Astrocyte (in vitro differentiated cells and primary cell): ENCODE measurements around the gene SF3B3. TPM values are rescaled to one million over a fixed set of nuclear protein-coding genes. Genes with fewer than 3 reads are reported as not detected.
A peak's percentile ranks its signal among the peaks of the same experiment; 100 is the strongest.

Experiments
- DNase-seq: peaks from one replicate; pipeline ENCODE4 v3.0.0-alpha.2; 2010; ENCODE audit warnings: low read depth
- FAIRE-seq: peaks from 2 replicates; lab custom pipeline; 2011; peaks lifted over from hg19 to GRCh38; lab: Jason Lieb, UNC
- H2AFZ ChIP-seq: 2 replicates; pipeline ENCODE4 v1.6.0; 2012; ENCODE audit warnings: low read depth, low read length, inconsistent platforms
- H3K27ac ChIP-seq: 2 replicates; pipeline ENCODE4 v1.5.1; 2011; ENCODE audit warnings: low read depth, low read length, inconsistent platforms
- H3K27me3 ChIP-seq: 2 replicates; pipeline ENCODE4 v1.6.0; 2011; ENCODE audit warnings: low read length, inconsistent platforms; ENCODE audit not compliant: insufficient read depth
- H3K36me3 ChIP-seq: 2 replicates; pipeline ENCODE4 v1.5.1; 2011; ENCODE audit warnings: low read length, inconsistent platforms; ENCODE audit not compliant: insufficient read depth
- H3K4me1 ChIP-seq: 2 replicates; pipeline ENCODE4 v1.5.1; 2011; ENCODE audit warnings: low read length, inconsistent platforms; ENCODE audit not compliant: insufficient read depth
- H3K4me2 ChIP-seq: 2 replicates; pipeline ENCODE4 v1.6.0; 2012; ENCODE audit warnings: low read length, inconsistent platforms
- H3K4me3 ChIP-seq: 2 replicates; pipeline ENCODE4 v1.5.1; 2011; ENCODE audit warnings: low read depth, mild to moderate bottlenecking, low read length, inconsistent platforms; ENCODE audit not compliant: insufficient read depth
- H3K79me2 ChIP-seq: 2 replicates; pipeline ENCODE4 v1.6.0; 2012; ENCODE audit warnings: mild to moderate bottlenecking, low read length, inconsistent platforms; ENCODE audit not compliant: insufficient read depth
- H3K9ac ChIP-seq: 2 replicates; pipeline ENCODE4 v1.6.0; 2012; ENCODE audit warnings: mild to moderate bottlenecking, low read length, inconsistent platforms
- H3K9me3 ChIP-seq: 2 replicates; pipeline ENCODE4 v1.5.1; 2012; ENCODE audit warnings: low read depth, mild to moderate bottlenecking, low read length, inconsistent platforms; ENCODE audit not compliant: insufficient read depth
- H4K20me1 ChIP-seq: 2 replicates; pipeline ENCODE4 v1.6.0; 2012; ENCODE audit warnings: low read length, inconsistent platforms; ENCODE audit not compliant: insufficient read depth
- H3K27ac Mint-ChIP-seq: one replicate; pipeline ENCODE4 v1.8.0; 2021; ENCODE audit warnings: mild to moderate bottlenecking, mixed read lengths; ENCODE audit not compliant: unreplicated experiment
- H3K27me3 Mint-ChIP-seq: one replicate; pipeline ENCODE4 v1.8.0; 2021; ENCODE audit warnings: low read depth, mixed read lengths; ENCODE audit not compliant: unreplicated experiment
- H3K36me3 Mint-ChIP-seq: one replicate; pipeline ENCODE4 v1.8.0; 2021; ENCODE audit warnings: low read depth, mixed read lengths; ENCODE audit not compliant: unreplicated experiment
- H3K4me1 Mint-ChIP-seq: one replicate; pipeline ENCODE4 v1.8.0; 2021; ENCODE audit warnings: low read depth, mixed read lengths; ENCODE audit not compliant: unreplicated experiment
- H3K4me3 Mint-ChIP-seq: one replicate; pipeline ENCODE4 v1.8.0; 2021; ENCODE audit warnings: mild to moderate bottlenecking, moderate library complexity, mixed read lengths; ENCODE audit not compliant: unreplicated experiment
- H3K9me3 Mint-ChIP-seq: one replicate; pipeline ENCODE4 v1.8.0; 2021; ENCODE audit warnings: mild to moderate bottlenecking, mixed read lengths; ENCODE audit not compliant: unreplicated experiment
- EZH2 ChIP-seq: IDR thresholded peaks from 2 replicates; pipeline ENCODE4 v1.6.1; 2012; ENCODE audit warnings: mild to moderate bottlenecking, low read length, inconsistent platforms; ENCODE audit not compliant: insufficient read depth
- total RNA-seq: library from RNA; stranded (reverse); gene quantifications from 2 replicates; pipeline ENCODE4 v1.2.1, GENCODE V29; 2021
- TF ChIP-seq, protein P1 (sequence below): IDR thresholded peaks from 2 replicates; pipeline ENCODE4 v1.5.1; 2011; ENCODE audit warnings: low read depth, mild to moderate bottlenecking, inconsistent platforms, low read length, moderate library complexity; ENCODE audit not compliant: insufficient read depth

SF3B3 gene
- total RNA-seq, 1 donor from 2014 or later, result 179 TPM

GRCh38 chr16:70475054-70475871, 48.4 kb upstream of the SF3B3 start:
- Histone ChIP-seq H2AFZ (no peak overlapping the region), H3K4me2 (no peak overlapping the region), H3K9me3 (no peaks in the 10 kb centered on the region), H3K36me3 (peaks cover 3% of the 10 kb centered on the region), H3K4me1 (peaks cover 10% of the 10 kb centered on the region), H3K79me2 (no peaks in the 10 kb centered on the region), H3K4me3 (no peak overlapping the region), H4K20me1 (no peaks in the 10 kb centered on the region), H3K27ac (no peak overlapping the region), H3K9ac (no peak overlapping the region), H3K27me3 (no peaks in the 10 kb centered on the region)
- Mint-ChIP-seq H3K4me3 (no peak overlapping the region), H3K27ac (no peak overlapping the region), H3K27me3 (no peaks in the 10 kb centered on the region), H3K4me1 (peaks cover 18% of the 10 kb centered on the region), H3K9me3 (no peaks in the 10 kb centered on the region), H3K36me3 (peaks cover 11% of the 10 kb centered on the region)
- DNase-seq (no peak), FAIRE-seq (no peak)
- TF ChIP-seq, protein P1, sequence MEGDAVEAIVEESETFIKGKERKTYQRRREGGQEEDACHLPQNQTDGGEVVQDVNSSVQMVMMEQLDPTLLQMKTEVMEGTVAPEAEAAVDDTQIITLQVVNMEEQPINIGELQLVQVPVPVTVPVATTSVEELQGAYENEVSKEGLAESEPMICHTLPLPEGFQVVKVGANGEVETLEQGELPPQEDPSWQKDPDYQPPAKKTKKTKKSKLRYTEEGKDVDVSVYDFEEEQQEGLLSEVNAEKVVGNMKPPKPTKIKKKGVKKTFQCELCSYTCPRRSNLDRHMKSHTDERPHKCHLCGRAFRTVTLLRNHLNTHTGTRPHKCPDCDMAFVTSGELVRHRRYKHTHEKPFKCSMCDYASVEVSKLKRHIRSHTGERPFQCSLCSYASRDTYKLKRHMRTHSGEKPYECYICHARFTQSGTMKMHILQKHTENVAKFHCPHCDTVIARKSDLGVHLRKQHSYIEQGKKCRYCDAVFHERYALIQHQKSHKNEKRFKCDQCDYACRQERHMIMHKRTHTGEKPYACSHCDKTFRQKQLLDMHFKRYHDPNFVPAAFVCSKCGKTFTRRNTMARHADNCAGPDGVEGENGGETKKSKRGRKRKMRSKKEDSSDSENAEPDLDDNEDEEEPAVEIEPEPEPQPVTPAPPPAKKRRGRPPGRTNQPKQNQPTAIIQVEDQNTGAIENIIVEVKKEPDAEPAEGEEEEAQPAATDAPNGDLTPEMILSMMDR, result no peak
- no peak for TF ChIP-seq EZH2

GRCh38 chr16:70476272-70477020, 47.2 kb upstream of the SF3B3 start:
- peak overlapping the region; percentile 86 for H3K27ac Mint-ChIP-seq
- H3K27me3 Mint-ChIP-seq, result no peaks in the 10 kb centered on the region
- Histone ChIP-seq H4K20me1 (no peaks in the 10 kb centered on the region), H3K27me3 (no peaks in the 10 kb centered on the region), H3K9ac (peak overlapping the region; percentile 47), H2AFZ (no peak overlapping the region), H3K27ac (peak overlapping the region; percentile 49), H3K79me2 (no peaks in the 10 kb centered on the region), H3K36me3 (peaks cover 3% of the 10 kb centered on the region), H3K9me3 (no peaks in the 10 kb centered on the region), H3K4me2 (peak overlapping the region; percentile 76), H3K4me1 (peaks cover 10% of the 10 kb centered on the region), H3K4me3 (no peak overlapping the region)
- TF ChIP-seq EZH2, result no peak
- TF ChIP-seq, protein P1, result no peak
- H3K4me3 Mint-ChIP-seq, result no peak overlapping the region
- FAIRE-seq (peak; percentile 87), DNase-seq (peak; percentile 81)
- peaks cover 18% of the 10 kb centered on the region for H3K4me1 Mint-ChIP-seq
- no peaks in the 10 kb centered on the region for H3K9me3 Mint-ChIP-seq
- H3K36me3 Mint-ChIP-seq, result peaks cover 17% of the 10 kb centered on the region
